PC-9 (cell line): Measurements from ENCODE around the gene EMP1. TPM values are rescaled to one million over a fixed set of nuclear protein-coding genes. Genes with fewer than 3 reads are reported as not detected.

Experiments used
- BruUV-seq: library from RNA; stranded (reverse); fragments of 400-500 nt; replicated peaks from 2 replicates; lab custom pipeline; 2021; lab: Mats Ljungman, UMichigan
- CTCF ChIA-PET: fragments of 300-600 bp; sonication (Branson Sonifier 250); formaldehyde crosslinking; loops from one replicate; lab custom pipeline; 2022; ENCODE audit warnings: antibody characterized with exemption; lab: Charles Lee
- POLR2A ChIA-PET: fragments of 300-600 bp; sonication (Branson Sonifier 250); formaldehyde crosslinking; loops from one replicate; lab custom pipeline; 2022; ENCODE audit warnings: antibody characterized with exemption; ENCODE audit not compliant: unreplicated experiment; lab: Charles Lee
- DNase-seq, 2 experiments: peaks; one replicate each; pipeline versions ENCODE4 v3.0.0 to v3.0.0-alpha.2; 2015 to 2022; ENCODE audit warnings: mixed read lengths in 1 of 2
- H2AFZ ChIP-seq: fragments of 200-600 bp; sonication (generic); 2 replicates; pipeline ENCODE4 v1.8.1; 2017; ENCODE audit warnings: antibody characterized with exemption
- H3F3A ChIP-seq: fragments of 200-600 bp; sonication (generic); 2 replicates; pipeline ENCODE4 v1.8.1; 2017; ENCODE audit warnings: antibody characterized with exemption, mild to moderate bottlenecking, low read depth; ENCODE audit not compliant: insufficient read depth
- H3K27ac ChIP-seq: fragments of 200-600 bp; sonication (generic); 2 replicates; pipeline ENCODE4 v1.6.1; 2016; ENCODE audit warnings: mixed run types
- H3K27me3 ChIP-seq: fragments of 200-600 bp; sonication (generic); 2 replicates; pipeline ENCODE4 v1.6.1; 2016; ENCODE audit warnings: low read depth, mixed run types; ENCODE audit not compliant: insufficient read depth
- H3K36me3 ChIP-seq: fragments of 200-600 bp; sonication (generic); 2 replicates; pipeline ENCODE4 v1.6.1; 2016; ENCODE audit warnings: low read depth, mixed run types
- H3K4me1 ChIP-seq: fragments of 200-600 bp; sonication (generic); replicated peaks from 2 replicates; pipeline ENCODE4 v1.6.1; 2016; ENCODE audit warnings: mixed run types; ENCODE audit not compliant: insufficient read depth
- H3K4me2 ChIP-seq: fragments of 200-600 bp; sonication (generic); 2 replicates; pipeline ENCODE4 v1.6.1; 2017; ENCODE audit warnings: mixed run types
- H3K4me3 ChIP-seq: fragments of 200-600 bp; sonication (generic); 2 replicates; pipeline ENCODE4 v1.6.1; 2016; ENCODE audit warnings: mixed run types
- H3K79me2 ChIP-seq: fragments of 200-600 bp; sonication (generic); 2 replicates; pipeline ENCODE4 v1.6.1; 2017; ENCODE audit warnings: low read depth, mixed run types
- H3K9me2 ChIP-seq: fragments of 200-600 bp; sonication (generic); 2 replicates; pipeline ENCODE4 v1.8.1; 2017; ENCODE audit warnings: mild to moderate bottlenecking; ENCODE audit not compliant: insufficient read depth
- H3K9me3 ChIP-seq: fragments of 200-600 bp; sonication (generic); 2 replicates; pipeline ENCODE4 v1.8.1; 2016; ENCODE audit warnings: low read depth; ENCODE audit not compliant: insufficient read depth
- H4K20me1 ChIP-seq: fragments of 200-600 bp; sonication (generic); 2 replicates; pipeline ENCODE4 v1.8.1; 2017; ENCODE audit not compliant: insufficient read depth
- EZH2 ChIP-seq: fragments of 200-600 bp; sonication (generic); IDR thresholded peaks from 2 replicates; pipeline ENCODE4 v1.8.0; 2017; ENCODE audit warnings: antibody characterized with exemption, low read depth
- intact Hi-C: fragments of 100-400 bp; cut with micrococcal nuclease; formaldehyde crosslinking; loops from one replicate; pipeline ENCODE4 v1.10.0; 2022; ENCODE audit not compliant: unreplicated experiment
- total RNA-seq: library from RNA; stranded (reverse); gene quantifications from 2 replicates; pipeline ENCODE4 v1.2.3, GENCODE V29; 2021
- TF ChIP-seq, protein P1 (sequence below): fragments of 200-600 bp; sonication (generic); conservative IDR thresholded peaks from 2 replicates; pipeline ENCODE4 v1.6.1; 2017; ENCODE audit warnings: mixed run types, antibody characterized with exemption, mild to moderate bottlenecking, moderate library complexity

EMP1 gene
- total RNA-seq, 1 experiment from 2014 or later: 909 TPM

DNA sequence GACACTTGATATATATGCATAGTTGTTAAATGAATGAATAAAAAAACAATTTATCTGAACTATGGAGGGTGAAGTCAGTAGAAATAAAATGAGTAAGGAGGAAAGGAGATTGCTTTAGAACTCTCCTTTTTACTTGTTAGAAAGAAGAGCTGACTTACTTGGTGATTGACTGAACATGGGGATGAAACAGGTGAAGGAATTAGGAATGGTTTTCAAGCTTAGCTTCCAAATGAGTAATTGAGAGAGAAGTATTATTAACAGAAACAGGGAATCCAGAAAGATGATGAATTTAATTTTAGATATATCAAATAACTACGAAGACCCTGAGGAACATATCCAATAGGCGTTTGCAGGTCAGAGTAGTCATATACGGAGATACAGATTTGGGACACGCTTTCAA lies 33.6 kb upstream of the EMP1 start:
- H3K79me2 ChIP-seq: no peaks in the 10 kb centered on the region
- H2AFZ ChIP-seq: no peak overlapping the region
- H3K4me1 ChIP-seq: peaks cover 45% of the 10 kb centered on the region
- no peaks in the 10 kb centered on the region for H4K20me1 ChIP-seq
- H3F3A ChIP-seq: peaks cover 35% of the 10 kb centered on the region
- H3K9me2 ChIP-seq: no peaks in the 10 kb centered on the region
- H3K4me3 ChIP-seq: no peak overlapping the region
- BruUV-seq: no TSS peak
- no peaks in the 10 kb centered on the region for H3K36me3 ChIP-seq
- intact Hi-C loops: no loop called here
- DNase-seq: no peak
- ChIA-PET CTCF (interaction anchor here (1.3 kb wide), 2 partner anchors 15 to 60 kb away, joined by 4 to 6 read pairs; no protein-coding TSS in a partner anchor), POLR2A (interaction anchor here (0.8 kb wide), 1 partner anchor 685 kb away, joined by 7 read pairs; no protein-coding TSS in a partner anchor)
- H3K27ac ChIP-seq: peak overlapping the region; percentile 97
- no peak for TF ChIP-seq EZH2
- TF ChIP-seq, protein P1, sequence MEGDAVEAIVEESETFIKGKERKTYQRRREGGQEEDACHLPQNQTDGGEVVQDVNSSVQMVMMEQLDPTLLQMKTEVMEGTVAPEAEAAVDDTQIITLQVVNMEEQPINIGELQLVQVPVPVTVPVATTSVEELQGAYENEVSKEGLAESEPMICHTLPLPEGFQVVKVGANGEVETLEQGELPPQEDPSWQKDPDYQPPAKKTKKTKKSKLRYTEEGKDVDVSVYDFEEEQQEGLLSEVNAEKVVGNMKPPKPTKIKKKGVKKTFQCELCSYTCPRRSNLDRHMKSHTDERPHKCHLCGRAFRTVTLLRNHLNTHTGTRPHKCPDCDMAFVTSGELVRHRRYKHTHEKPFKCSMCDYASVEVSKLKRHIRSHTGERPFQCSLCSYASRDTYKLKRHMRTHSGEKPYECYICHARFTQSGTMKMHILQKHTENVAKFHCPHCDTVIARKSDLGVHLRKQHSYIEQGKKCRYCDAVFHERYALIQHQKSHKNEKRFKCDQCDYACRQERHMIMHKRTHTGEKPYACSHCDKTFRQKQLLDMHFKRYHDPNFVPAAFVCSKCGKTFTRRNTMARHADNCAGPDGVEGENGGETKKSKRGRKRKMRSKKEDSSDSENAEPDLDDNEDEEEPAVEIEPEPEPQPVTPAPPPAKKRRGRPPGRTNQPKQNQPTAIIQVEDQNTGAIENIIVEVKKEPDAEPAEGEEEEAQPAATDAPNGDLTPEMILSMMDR: no peak
- H3K4me2 ChIP-seq: no peak overlapping the region
- no peaks in the 10 kb centered on the region for H3K27me3 ChIP-seq
- H3K9me3 ChIP-seq: no peaks in the 10 kb centered on the region

DNA sequence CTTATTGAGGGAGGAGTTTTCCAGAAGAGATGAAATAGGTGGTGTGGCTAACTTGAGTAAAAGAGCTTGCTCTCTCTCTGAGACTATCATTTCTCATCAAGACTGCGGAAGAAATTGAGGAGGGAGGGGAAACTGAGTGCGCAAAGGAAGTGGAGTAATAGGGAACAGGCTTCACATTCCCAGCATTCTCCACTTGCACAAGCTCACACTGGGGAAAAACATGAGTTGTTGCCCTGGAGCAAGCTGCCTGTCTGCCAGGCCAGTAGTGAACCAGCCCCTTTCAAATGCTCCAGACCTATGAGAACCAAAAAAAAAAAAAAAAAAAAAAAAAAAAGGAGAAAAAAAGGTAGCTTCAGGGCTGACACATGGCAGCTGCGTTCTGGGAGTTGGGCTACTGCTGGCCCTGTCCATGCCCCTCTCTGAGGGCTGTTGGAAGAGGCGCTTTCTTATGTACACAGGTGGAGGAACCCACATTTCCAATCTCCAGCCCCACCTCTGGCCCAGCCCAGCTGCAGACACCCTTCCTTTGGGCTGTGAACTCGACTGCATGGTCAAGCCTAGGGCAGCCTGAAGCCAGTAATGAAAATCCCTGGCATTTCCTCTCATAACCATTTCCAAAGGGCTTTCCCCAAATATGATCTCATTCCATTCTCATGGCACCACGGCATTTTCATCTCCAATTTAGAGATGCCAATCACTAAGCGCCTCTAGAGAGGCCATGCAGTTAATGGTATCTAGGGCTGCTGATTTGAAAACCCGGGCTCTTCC lies 32.5 kb upstream of the EMP1 start:
- Histone ChIP-seq H2AFZ (no peak overlapping the region), H3K9me3 (no peaks in the 10 kb centered on the region), H3F3A (peaks cover 41% of the 10 kb centered on the region), H3K36me3 (no peaks in the 10 kb centered on the region), H3K27ac (peak overlapping the region; percentile 97), H3K4me3 (no peak overlapping the region), H3K27me3 (no peaks in the 10 kb centered on the region), H3K4me2 (0 out of 2 replicates have a peak overlapping the region, but pooled peaks have one; percentile 63), H3K79me2 (no peaks in the 10 kb centered on the region), H3K4me1 (peaks cover 57% of the 10 kb centered on the region), H4K20me1 (no peaks in the 10 kb centered on the region), H3K9me2 (no peaks in the 10 kb centered on the region)
- intact Hi-C loops: no loop called here
- CTCF ChIA-PET: interaction anchor here (0.6 to 0.9 kb wide), 4 partner anchors 64 to 631 kb away, joined by 3 to 8 read pairs (median 4); no protein-coding TSS in a partner anchor
- POLR2A ChIA-PET: interaction anchor here (0.5 to 2.0 kb wide), 10 partner anchors 9 to 66 kb away, joined by 3 to 27 read pairs (median 6); partner anchors contain the start of gene EMP1
- DNase-seq: peak in 1 of 2 experiments; percentile 65
- TF ChIP-seq, protein P1: no peak
- TF ChIP-seq EZH2: no peak
- no TSS peak for BruUV-seq

DNA sequence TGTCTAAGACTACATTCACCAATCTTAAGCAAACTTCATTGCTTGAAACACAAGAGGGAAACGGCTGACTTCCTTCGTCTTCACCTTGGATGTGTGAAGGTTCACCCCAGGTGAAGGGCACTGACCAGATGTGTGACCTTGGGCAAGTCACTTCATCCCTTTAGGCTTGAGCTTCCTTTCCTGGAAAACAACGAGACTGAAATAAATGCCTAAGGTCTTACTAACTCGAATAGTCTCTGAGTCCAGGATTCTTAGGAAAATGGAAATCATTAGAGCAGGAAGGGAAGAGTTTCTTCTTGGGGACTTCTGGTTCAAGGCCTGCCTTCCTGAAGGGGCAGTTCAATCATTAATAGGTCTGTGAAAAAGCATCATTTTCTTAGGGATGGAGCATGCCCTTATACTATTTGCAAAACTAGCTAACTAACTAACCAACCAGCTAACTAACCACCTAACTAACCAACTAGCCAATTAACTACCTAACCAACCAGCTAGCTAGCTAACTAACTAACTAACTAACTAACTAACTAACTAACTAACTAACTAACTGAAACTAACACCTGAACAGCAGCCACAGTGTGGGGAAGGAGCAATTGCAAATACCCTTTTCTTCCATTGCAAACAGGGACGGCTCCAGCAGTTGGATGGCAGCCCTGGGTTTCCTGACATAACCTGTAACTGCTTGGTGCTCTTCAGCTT lies 31.5 kb upstream of the EMP1 start:
- peak overlapping the region; percentile 63 for H3K4me2 ChIP-seq
- TF ChIP-seq, protein P1: no peak
- no peak for TF ChIP-seq EZH2
- H3K36me3 ChIP-seq: no peaks in the 10 kb centered on the region
- ChIA-PET CTCF (interaction anchor here (1.0 kb wide), 1 partner anchor 18 kb away, joined by 3 read pairs; no protein-coding TSS in a partner anchor), POLR2A (interaction anchor here (0.5 to 2.0 kb wide), 8 partner anchors 8 to 1257 kb away, joined by 3 to 27 read pairs (median 4); partner anchors contain the start of gene EMP1)
- no peaks in the 10 kb centered on the region for H3K9me3 ChIP-seq
- no peak overlapping the region for H3K4me3 ChIP-seq
- H2AFZ ChIP-seq: no peak overlapping the region
- H3K27me3 ChIP-seq: no peaks in the 10 kb centered on the region
- H3F3A ChIP-seq: peaks cover 41% of the 10 kb centered on the region
- H3K27ac ChIP-seq: peak overlapping the region; percentile 97
- no TSS peak for BruUV-seq
- H3K79me2 ChIP-seq: no peaks in the 10 kb centered on the region
- no peaks in the 10 kb centered on the region for H3K9me2 ChIP-seq
- no peak for DNase-seq
- H3K4me1 ChIP-seq: peaks cover 67% of the 10 kb centered on the region
- intact Hi-C loops: loop anchor here (1.0 kb wide), 3 partner anchors 8 to 67 kb away; no protein-coding TSS in a partner anchor
- H4K20me1 ChIP-seq: no peaks in the 10 kb centered on the region
